OCI-LY1 (cell line): Measurements from ENCODE around the gene SRPRB.

Source experiments
- H2AFZ ChIP-seq: fragments of 200-600 bp; sonication (generic), shearing (Covaris generic); 2 replicates; pipeline ENCODE4 v1.6.0; 2014; ENCODE audit warnings: antibody characterized with exemption, mild to moderate bottlenecking, low read length
- H3F3A ChIP-seq: fragments of 200-600 bp; sonication (generic), shearing (Covaris generic); 2 replicates; pipeline ENCODE4 v1.6.0; 2014; ENCODE audit warnings: mild to moderate bottlenecking, antibody characterized with exemption, low read length, moderate library complexity; ENCODE audit not compliant: insufficient read depth
- H3K27ac ChIP-seq: fragments of 200-600 bp; sonication (generic); 2 replicates; pipeline ENCODE4 v1.5.1; 2014; ENCODE audit warnings: low read length, mixed run types, mild to moderate bottlenecking, low read depth; ENCODE audit not compliant: poor library complexity, severe bottlenecking
- H3K27me3 ChIP-seq: fragments of 200-600 bp; sonication (generic); 2 replicates; pipeline ENCODE4 v1.6.0; 2014; ENCODE audit warnings: antibody characterized with exemption, mild to moderate bottlenecking, low read length, moderate library complexity; ENCODE audit not compliant: insufficient read depth
- H3K36me3 ChIP-seq: fragments of 200-600 bp; sonication (generic); 2 replicates; pipeline ENCODE4 v1.6.1; 2014; ENCODE audit warnings: mild to moderate bottlenecking, antibody characterized with exemption, low read length, moderate library complexity, mixed read lengths; ENCODE audit not compliant: insufficient read depth
- H3K4me1 ChIP-seq: fragments of 200-600 bp; sonication (generic); 2 replicates; pipeline ENCODE4 v1.5.1; 2014; ENCODE audit warnings: mild to moderate bottlenecking, low read length, moderate library complexity; ENCODE audit not compliant: insufficient read depth, severe bottlenecking
- H3K4me2 ChIP-seq: fragments of 200-600 bp; sonication (generic), shearing (Covaris generic); 2 replicates; pipeline ENCODE4 v1.6.1; 2014; ENCODE audit warnings: low read length
- H3K4me3 ChIP-seq: fragments of 200-600 bp; sonication (generic); 2 replicates; pipeline ENCODE4 v1.5.1; 2014; ENCODE audit warnings: low read length, low read depth, mild to moderate bottlenecking, mixed read lengths; ENCODE audit not compliant: poor library complexity, severe bottlenecking
- H3K79me2 ChIP-seq: fragments of 200-600 bp; shearing (Covaris generic); 2 replicates; pipeline ENCODE4 v1.6.1; 2016; ENCODE audit warnings: mixed run types, low read length, mixed read lengths; ENCODE audit not compliant: insufficient read depth
- H3K9ac ChIP-seq: fragments of 200-600 bp; sonication (generic), shearing (Covaris generic); 2 replicates; pipeline ENCODE4 v1.6.1; 2014; ENCODE audit warnings: mild to moderate bottlenecking, low read length, mixed read lengths
- H3K9me2 ChIP-seq: fragments of 200-600 bp; sonication (generic), shearing (Covaris generic); 2 replicates; pipeline ENCODE4 v1.6.1; 2014; ENCODE audit warnings: low read depth, mild to moderate bottlenecking, low read length, mixed read lengths
- H3K9me3 ChIP-seq: fragments of 200-600 bp; shearing (Covaris generic); 2 replicates; pipeline ENCODE4 v1.6.1; 2014; ENCODE audit warnings: low read length, mixed read lengths
- H4K20me1 ChIP-seq: fragments of 200-600 bp; sonication (generic), shearing (Covaris generic); 2 replicates; pipeline ENCODE4 v1.6.0; 2016; ENCODE audit warnings: mild to moderate bottlenecking, low read length; ENCODE audit not compliant: insufficient read depth
- CTCF ChIP-seq: fragments of 200-600 bp; sonication (generic), shearing (Covaris generic); IDR thresholded peaks from 2 replicates; pipeline ENCODE4 v1.5.1; 2017; ENCODE audit warnings: mild to moderate bottlenecking, antibody characterized with exemption, low read length, moderate library complexity, mixed read lengths
- EZH2 ChIP-seq: fragments of 200-600 bp; sonication (generic), shearing (Covaris generic); IDR thresholded peaks from 2 replicates; pipeline ENCODE4 v1.8.0; 2017; ENCODE audit warnings: borderline replicate concordance, mixed run types, mild to moderate bottlenecking, antibody characterized with exemption, low read length, moderate library complexity, mixed read lengths

The SRPRB gene

GRCh38 chr3:133797396-133798105 is 8.1 kb upstream of the SRPRB start:
- Histone ChIP-seq H3K27me3 (no peaks in the 10 kb centered on the region; the same call in 1 of the 2 replicates), H3K36me3 (no peaks in the 10 kb centered on the region), H3K9me3 (0 out of 2 replicates have a peak, but pooled peaks cover 4% of the 10 kb centered on the region), H3K4me1 (no peaks in the 10 kb centered on the region), H3K4me2 (no peak overlapping the region), H2AFZ (no peak overlapping the region), H3K9me2 (no peaks in the 10 kb centered on the region), H3F3A (no peaks in the 10 kb centered on the region), H4K20me1 (no peaks in the 10 kb centered on the region), H3K27ac (no peak overlapping the region), H3K79me2 (no peaks in the 10 kb centered on the region), H3K9ac (no peak overlapping the region), H3K4me3 (no peak overlapping the region)
- TF ChIP-seq CTCF: no peak
- TF ChIP-seq EZH2: no peak

- Histone ChIP-seq H2AFZ (no peak overlapping the region), H3K36me3 (no peaks in the 10 kb centered on the region), H3K9me3 (no peaks in the 10 kb centered on the region), H3K9me2 (no peaks in the 10 kb centered on the region), H3K9ac (no peak overlapping the region), H3K4me3 (no peak overlapping the region), H3K79me2 (no peaks in the 10 kb centered on the region), H3K27me3 (no peaks in the 10 kb centered on the region; the same call in 1 of the 2 replicates), H3K4me2 (no peak overlapping the region), H4K20me1 (no peaks in the 10 kb centered on the region), H3F3A (no peaks in the 10 kb centered on the region), H3K27ac (no peak overlapping the region), H3K4me1 (peaks cover 3% of the 10 kb centered on the region)
- TF ChIP-seq EZH2: no peak
- no peak for TF ChIP-seq CTCF
Measured at GRCh38 chr3:133799794-133800585, 5.6 kb upstream of the SRPRB start.

GRCh38 chr3:133803469-133803868 is 2.1 kb upstream of the SRPRB start:
- no peaks in the 10 kb centered on the region for H4K20me1 ChIP-seq
- H3K9ac ChIP-seq: no peak overlapping the region
- H3K9me3 ChIP-seq: no peaks in the 10 kb centered on the region
- no peak overlapping the region for H2AFZ ChIP-seq
- peaks cover 20% of the 10 kb centered on the region for H3K4me1 ChIP-seq
- H3K79me2 ChIP-seq: peaks cover 15% of the 10 kb centered on the region
- no peak for TF ChIP-seq EZH2
- TF ChIP-seq CTCF: no peak
- no peak overlapping the region for H3K27ac ChIP-seq
- no peaks in the 10 kb centered on the region for H3F3A ChIP-seq
- no peak overlapping the region for H3K4me3 ChIP-seq
- H3K9me2 ChIP-seq: no peaks in the 10 kb centered on the region
- H3K36me3 ChIP-seq: peaks cover 13% of the 10 kb centered on the region
- H3K4me2 ChIP-seq: no peak overlapping the region
- H3K27me3 ChIP-seq: no peaks in the 10 kb centered on the region; the same call in 1 of the 2 replicates
